NT2/D1 (cell line): ENCODE measurements around the gene GP1BB.
A peak's percentile ranks its signal among the peaks of the same experiment; 100 is the strongest.

ENCODE experiments used
- DNase-seq: peaks from one replicate; pipeline ENCODE4 v3.0.0-alpha.2; 2011; ENCODE audit warnings: low read depth, low spot score
- H3K27me3 ChIP-seq: 2 replicates; pipeline ENCODE4 v1.6.0; 2011; ENCODE audit warnings: mild to moderate bottlenecking; ENCODE audit not compliant: insufficient read length, insufficient read depth
- H3K36me3 ChIP-seq: 2 replicates; pipeline ENCODE4 v1.6.1; 2011; ENCODE audit warnings: mild to moderate bottlenecking, low read length, mixed read lengths; ENCODE audit not compliant: insufficient read depth, insufficient read length
- H3K4me1 ChIP-seq: 2 replicates; pipeline ENCODE4 v1.5.1; 2011; ENCODE audit not compliant: insufficient read depth, insufficient read length
- H3K4me3 ChIP-seq: 2 replicates; pipeline ENCODE4 v1.5.1; 2011; ENCODE audit warnings: low read depth; ENCODE audit not compliant: insufficient read length
- H3K9ac ChIP-seq: 2 replicates; pipeline ENCODE4 v1.6.0; 2011; ENCODE audit warnings: low read depth; ENCODE audit not compliant: insufficient read length
- H3K9me3 ChIP-seq: 2 replicates; pipeline ENCODE4 v1.5.1; 2011; ENCODE audit warnings: mild to moderate bottlenecking, low read length; ENCODE audit not compliant: insufficient read depth
- SUZ12 ChIP-seq: IDR thresholded peaks from 2 replicates; pipeline ENCODE4 v1.6.1; 2011; ENCODE audit not compliant: insufficient read length, insufficient read depth; ENCODE audit errors: extremely low read depth
- YY1 ChIP-seq: IDR thresholded peaks from 2 replicates; pipeline ENCODE4 v1.6.1; 2011; ENCODE audit not compliant: insufficient read length, insufficient read depth
- ZNF274 ChIP-seq: IDR thresholded peaks from 2 replicates; pipeline ENCODE4 v1.6.1; 2011; ENCODE audit warnings: mild to moderate bottlenecking, low read depth, low read length

GP1BB gene

GRCh38 chr22:19766511-19767426, 43.4 kb downstream of the GP1BB start:
- Histone ChIP-seq H3K36me3 (no peaks in the 10 kb centered on the region), H3K9me3 (no peaks in the 10 kb centered on the region), H3K9ac (peak overlapping the region; percentile 32), H3K4me3 (peak overlapping the region; percentile 24), H3K27me3 (peaks cover 73% of the 10 kb centered on the region), H3K4me1 (peaks cover 11% of the 10 kb centered on the region)
- no peak for TF ChIP-seq SUZ12
- no peak for TF ChIP-seq YY1
- no peak for TF ChIP-seq ZNF274
- DNase-seq, result no peak

GRCh38 chr22:19767427-19768341, 44.3 kb downstream of the GP1BB start:
- H3K9ac ChIP-seq, result no peak overlapping the region

DNA sequence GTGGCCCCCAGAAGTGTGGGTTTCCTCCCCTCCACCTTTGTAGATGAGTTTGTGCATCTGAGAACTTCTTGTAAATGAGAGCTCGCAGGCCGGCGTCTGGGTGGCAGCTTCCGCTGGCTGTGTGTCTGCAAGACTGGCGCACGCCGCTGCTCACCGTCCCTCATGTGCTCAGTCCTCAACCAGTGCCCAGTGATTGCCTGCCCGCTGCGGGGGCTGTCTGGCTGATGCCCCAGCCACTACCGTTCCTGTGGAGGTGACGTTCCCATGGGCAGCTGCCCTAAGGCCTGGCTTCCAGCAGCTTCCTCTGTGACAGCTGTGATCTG, 46.0 kb downstream of the GP1BB start:
- peaks cover 8% of the 10 kb centered on the region for H3K4me1 ChIP-seq
- TF ChIP-seq YY1 (no peak), ZNF274 (no peak), SUZ12 (no peak)
- no peak for DNase-seq
- H3K9me3 ChIP-seq, result no peaks in the 10 kb centered on the region
- H3K27me3 ChIP-seq, result peaks cover 47% of the 10 kb centered on the region
- no peaks in the 10 kb centered on the region for H3K36me3 ChIP-seq
- no peak overlapping the region for H3K4me3 ChIP-seq
- no peak overlapping the region for H3K9ac ChIP-seq

More at GRCh38 chr22:19767427-19768341, 44.3 kb downstream of the GP1BB start:
- no peak overlapping the region for H3K4me3 ChIP-seq
- H3K9me3 ChIP-seq, result no peaks in the 10 kb centered on the region
- peaks cover 8% of the 10 kb centered on the region for H3K4me1 ChIP-seq
- H3K27me3 ChIP-seq, result peaks cover 64% of the 10 kb centered on the region
- TF ChIP-seq SUZ12 (no peak), YY1 (no peak), ZNF274 (no peak)
- DNase-seq, result no peak
- H3K36me3 ChIP-seq, result no peaks in the 10 kb centered on the region

- no peaks in the 10 kb centered on the region for H3K9me3 ChIP-seq
- H3K4me3 ChIP-seq, result no peak overlapping the region
- no peak overlapping the region for H3K9ac ChIP-seq
- peaks cover 8% of the 10 kb centered on the region for H3K4me1 ChIP-seq
- H3K36me3 ChIP-seq, result no peaks in the 10 kb centered on the region
- peaks cover 35% of the 10 kb centered on the region for H3K27me3 ChIP-seq
- no peak for DNase-seq
- TF ChIP-seq YY1, result no peak
Observed at GRCh38 chr22:19770349-19771220, 47.2 kb downstream of the GP1BB start.

DNA sequence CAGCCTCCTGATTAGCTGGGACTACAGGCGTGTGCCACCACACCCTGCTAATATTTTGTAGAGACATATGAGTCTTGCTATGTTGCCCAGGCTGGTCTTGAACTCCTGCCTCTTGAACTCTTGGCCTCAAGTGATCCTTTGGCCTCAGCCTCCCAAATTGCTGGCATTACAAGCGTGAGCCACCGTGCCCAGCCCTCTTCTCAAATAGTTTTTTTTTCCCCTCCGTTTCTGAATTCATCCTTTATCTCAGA, 49.0 kb downstream of the GP1BB start:
- Histone ChIP-seq H3K9ac (no peak overlapping the region), H3K36me3 (no peaks in the 10 kb centered on the region), H3K9me3 (no peaks in the 10 kb centered on the region), H3K4me1 (peaks cover 8% of the 10 kb centered on the region), H3K4me3 (no peak overlapping the region), H3K27me3 (peaks cover 18% of the 10 kb centered on the region)
- no peak for DNase-seq
- TF ChIP-seq YY1, result no peak
- TF ChIP-seq ZNF274, result no peak
- no peak for TF ChIP-seq SUZ12

DNA sequence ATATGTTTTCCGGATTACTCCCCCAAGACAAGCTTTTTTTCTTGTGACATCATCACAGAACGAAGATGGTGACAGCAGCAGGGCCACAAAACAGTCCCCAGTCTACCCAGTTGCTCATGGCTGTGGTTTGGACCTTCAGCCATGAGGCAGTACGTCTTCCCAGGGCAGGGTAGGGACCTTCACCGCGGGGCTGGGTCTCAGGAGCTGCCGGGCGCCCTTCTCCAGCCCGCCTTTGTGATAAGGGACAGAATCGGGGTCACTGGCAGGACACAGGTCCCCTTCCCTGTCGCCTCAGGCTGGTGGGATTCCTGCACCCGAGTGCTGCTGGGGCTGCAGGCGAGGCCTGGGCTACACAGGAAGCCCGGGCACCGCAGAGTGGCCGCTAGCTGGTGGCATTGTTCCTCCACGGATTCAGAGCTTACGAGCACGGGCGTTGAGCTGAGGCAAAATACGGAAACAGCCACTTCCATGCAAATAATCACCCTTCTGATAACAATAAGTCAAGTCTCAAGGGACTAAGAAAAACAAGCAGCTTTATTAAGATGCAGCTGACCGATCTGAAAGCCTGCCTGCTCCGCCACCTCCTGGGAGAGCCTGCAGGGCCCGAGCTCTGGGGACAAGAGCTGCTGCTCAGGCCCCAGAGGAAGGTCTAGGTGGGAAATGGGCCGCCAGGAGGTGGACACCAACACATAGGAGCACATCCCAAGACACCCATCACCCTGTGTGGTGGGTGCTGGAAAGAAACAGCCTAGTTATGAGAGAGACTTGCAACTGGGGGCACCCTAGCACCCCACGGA, 49.5 kb downstream of the GP1BB start:
- Histone ChIP-seq H3K36me3 (no peaks in the 10 kb centered on the region), H3K4me3 (no peak overlapping the region), H3K9me3 (no peaks in the 10 kb centered on the region), H3K4me1 (peaks cover 3% of the 10 kb centered on the region), H3K27me3 (peaks cover 13% of the 10 kb centered on the region), H3K9ac (no peak overlapping the region)
- no peak for DNase-seq
- TF ChIP-seq SUZ12 (no peak), YY1 (no peak), ZNF274 (no peak)
